Right lobe of liver (tissue), 6 donors: ENCODE results near the gene FAM89B. TPM values are rescaled to one million over a fixed set of nuclear protein-coding genes. Genes with fewer than 3 reads are reported as not detected.

Experiments
- ATAC-seq, 4 donors: fragments of 200-7000 bp; cut with Tn5 transposase; one replicate each; pipeline ENCODE4 v1.9.1; 2020; ENCODE audit warnings: mild to moderate bottlenecking in 4 of 4, moderate library complexity in 4 of 4
- DNase-seq, 3 donors: peaks; one replicate each; pipeline ENCODE4 v3.0.0-alpha.2; 2020
- H3K27ac ChIP-seq, 3 donors: fragments of 200-600 bp; one replicate each; pipeline ENCODE4 v1.8.0; 2022
- H3K27me3 ChIP-seq, 2 donors: fragments of 200-600 bp; one replicate each; pipeline ENCODE4 v1.8.0; 2022
- H3K36me3 ChIP-seq, 4 donors: fragments of 200-600 bp; sonication (generic) in 1 of 4; one replicate each; pipeline versions ENCODE4 v1.5.1 to v1.8.0; 2017 to 2022; ENCODE audit warnings: control low read depth in 1 of 4
- H3K4me1 ChIP-seq, 4 donors: fragments of 200-600 bp; sonication (generic) in 1 of 4; one replicate each; pipeline versions ENCODE4 v1.5.1 to v1.8.0; 2017 to 2022; ENCODE audit warnings: control low read depth in 1 of 4
- H3K4me3 ChIP-seq, 3 donors: fragments of 200-600 bp; one replicate each; pipeline ENCODE4 v1.8.0; 2022
- H3K9me3 ChIP-seq, 4 donors: fragments of 200-600 bp; sonication (generic) in 1 of 4; one replicate each; pipeline versions ENCODE4 v1.5.1 to v1.8.0; 2017 to 2022; ENCODE audit warnings: control low read depth in 1 of 4
- POLR2A ChIP-seq: fragments of 450-650 bp; IDR thresholded peaks from one replicate; pipeline ENCODE4 v1.6.1; 2017; ENCODE audit warnings: antibody characterized with exemption, mild to moderate bottlenecking
- WGBS: methylation state at CpG from one replicate; pipeline ENCODE4 v1.1.6; 2018; ENCODE audit warnings: low coverage, low lambda C conversion rate; ENCODE audit not compliant: insufficient coverage; ENCODE audit errors: missing lambda C conversion rate; 5-methylcytosine and 5-hydroxymethylcytosine counted together
- intact Hi-C, 2 donors: fragments of 100-400 bp; cut with DNase I; formaldehyde crosslinking; loops; one replicate each; pipeline versions ENCODE4 v1.11.2 to v1.14.1; 2022
- small RNA-seq, 2 experiments: library from RNA; depleted of rRNA; stranded (forward); fragments of <200 nt; gene quantifications; one replicate each; pipeline ENCODE3, GENCODE V24; 2016
- total RNA-seq, 6 experiments: library from RNA; depleted of rRNA in 2 of 6; stranded (reverse); fragments of >200 nt in 2 of 6; fragmentation: NEBNext Ultra II Directional in 3 of 6; extraction: Animal tissue kit (Norgen Biotek cat#: 25700) in 3 of 6; gene quantifications; one replicate each; pipeline versions ENCODE4 v1.1.0 to v1.2.4, GENCODE V29; 2016 to 2023
- TF ChIP-seq, protein P1 (sequence below), 4 donors: fragments of 200-600 bp in 3 of 4; fragments of 450-650 bp in 1 of 4; IDR thresholded peaks; one replicate each; pipeline versions ENCODE4 v1.5.1 to v1.8.0; 2016 to 2022; ENCODE audit warnings: antibody characterized with exemption in 4 of 4, mild to moderate bottlenecking in 2 of 4
- donor health status: DM: no; HTN: yes; CAD: no.
- donor health status: DM: no; HTN: no; CAD: no.
- donor health status: DM: no; HTN: no; CAD: no.
- donor health status: DM: no; HTN: yes; CAD: no.
- donor health status: DM: no; HTN: yes; CAD: no.

Gene FAM89B
- total RNA-seq, 6 experiments from 2014 or later = 12.8 to 20.6 (median 14.6) TPM

DNA sequence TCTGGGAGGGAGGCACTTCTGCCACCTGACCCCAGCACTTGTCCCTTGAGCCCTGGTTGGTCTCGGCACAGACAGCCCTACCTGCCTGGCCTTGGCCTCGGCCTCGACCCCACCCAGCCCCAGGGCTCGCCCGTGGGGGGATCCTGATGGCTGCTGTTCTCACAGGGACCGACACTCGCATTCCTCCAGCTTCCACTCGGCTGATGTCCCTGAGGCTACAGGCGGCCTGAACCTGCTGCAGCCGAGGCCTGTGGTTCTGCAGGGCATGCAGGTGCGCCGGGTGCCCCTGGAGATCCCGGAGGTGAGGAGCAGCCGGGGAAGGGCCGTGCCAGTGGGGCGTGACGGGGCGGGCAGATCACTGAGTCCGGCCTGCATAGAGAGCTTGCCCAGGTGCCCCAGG is 48.3 kb downstream of the FAM89B start:
- TF ChIP-seq, protein P1, sequence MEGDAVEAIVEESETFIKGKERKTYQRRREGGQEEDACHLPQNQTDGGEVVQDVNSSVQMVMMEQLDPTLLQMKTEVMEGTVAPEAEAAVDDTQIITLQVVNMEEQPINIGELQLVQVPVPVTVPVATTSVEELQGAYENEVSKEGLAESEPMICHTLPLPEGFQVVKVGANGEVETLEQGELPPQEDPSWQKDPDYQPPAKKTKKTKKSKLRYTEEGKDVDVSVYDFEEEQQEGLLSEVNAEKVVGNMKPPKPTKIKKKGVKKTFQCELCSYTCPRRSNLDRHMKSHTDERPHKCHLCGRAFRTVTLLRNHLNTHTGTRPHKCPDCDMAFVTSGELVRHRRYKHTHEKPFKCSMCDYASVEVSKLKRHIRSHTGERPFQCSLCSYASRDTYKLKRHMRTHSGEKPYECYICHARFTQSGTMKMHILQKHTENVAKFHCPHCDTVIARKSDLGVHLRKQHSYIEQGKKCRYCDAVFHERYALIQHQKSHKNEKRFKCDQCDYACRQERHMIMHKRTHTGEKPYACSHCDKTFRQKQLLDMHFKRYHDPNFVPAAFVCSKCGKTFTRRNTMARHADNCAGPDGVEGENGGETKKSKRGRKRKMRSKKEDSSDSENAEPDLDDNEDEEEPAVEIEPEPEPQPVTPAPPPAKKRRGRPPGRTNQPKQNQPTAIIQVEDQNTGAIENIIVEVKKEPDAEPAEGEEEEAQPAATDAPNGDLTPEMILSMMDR (IDR thresholded peaks at IDR 0.05) = no peak
- no peak for TF ChIP-seq POLR2A
- Histone ChIP-seq H3K4me3 (no peak overlapping the region), H3K27me3 (no peaks in the 10 kb centered on the region), H3K4me1 (peaks cover 0 to 9% (median 3%) of the 10 kb centered on the region in 4 donors), H3K9me3 (no peaks in the 10 kb centered on the region), H3K36me3 (peaks cover 0 to 46% (median 14%) of the 10 kb centered on the region in 4 donors), H3K27ac (no peak overlapping the region)
- intact Hi-C loops = loop anchor here (10.0 kb wide), 3 partner anchors 84 to 204 kb away; no protein-coding TSS in a partner anchor
- DNase-seq = no peak
- ATAC-seq = no peak
- WGBS = no CpG with 5 or more reads among the region's 19 CpGs

DNA sequence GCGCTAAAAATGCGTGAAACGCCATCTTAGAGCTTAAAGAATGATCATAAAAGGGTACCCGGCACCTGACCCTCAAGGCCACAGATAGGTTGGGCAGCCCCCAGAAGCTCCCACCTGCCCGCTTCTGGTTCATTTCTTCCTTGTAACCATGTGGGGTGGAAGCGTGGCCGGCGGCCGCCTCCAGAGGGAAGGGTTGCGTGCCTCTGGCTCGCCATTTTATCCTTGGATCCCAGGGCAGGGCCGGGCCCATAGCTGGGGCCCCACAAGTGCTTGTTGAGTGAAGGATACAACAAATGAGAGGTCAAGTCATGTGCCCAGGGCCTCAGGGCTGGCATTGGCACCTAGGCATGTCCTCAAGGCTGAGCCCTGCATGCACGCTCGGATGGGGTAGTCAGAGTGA is 49.1 kb downstream of the FAM89B start:
- Histone ChIP-seq H3K27ac (no peak overlapping the region), H3K4me3 (no peak overlapping the region), H3K4me1 (peaks cover 0 to 7% (median 3%) of the 10 kb centered on the region in 4 donors), H3K9me3 (no peaks in the 10 kb centered on the region), H3K36me3 (peaks cover 0 to 52% (median 14%) of the 10 kb centered on the region in 4 donors), H3K27me3 (no peaks in the 10 kb centered on the region)
- ATAC-seq (no peak), DNase-seq (no peak)
- intact Hi-C loops = loop anchor here (10.0 kb wide), 3 partner anchors 83 to 203 kb away; no protein-coding TSS in a partner anchor
- 98% methylated on average over 13 of the region's 14 CpGs for WGBS
- TF ChIP-seq POLR2A = no peak
- TF ChIP-seq, protein P1 (IDR thresholded peaks at IDR 0.05) = no peak

DNA sequence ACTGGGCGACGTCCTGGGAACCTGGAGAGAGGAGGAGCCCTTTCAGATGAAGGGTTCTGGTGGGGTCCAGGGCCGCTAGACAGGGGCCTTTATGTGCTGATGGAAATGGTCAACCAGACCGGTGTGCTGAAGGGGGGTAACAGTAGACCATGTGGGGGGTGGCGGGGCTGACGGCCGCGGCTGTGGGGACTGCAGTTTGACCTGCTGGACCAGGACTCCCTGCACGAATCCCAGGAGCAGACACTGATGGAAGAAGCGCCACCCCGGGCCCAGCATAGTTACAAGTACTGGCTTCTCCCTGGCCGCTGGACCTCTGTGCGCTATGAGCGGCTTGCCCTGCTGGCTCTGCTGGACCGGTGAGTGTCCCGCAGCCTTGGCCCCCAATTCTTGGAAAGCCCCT is 49.7 kb downstream of the FAM89B start:
- ATAC-seq = no peak
- H3K36me3 ChIP-seq = peaks cover 0 to 58% (median 16%) of the 10 kb centered on the region in 4 donors
- no peak overlapping the region for H3K27ac ChIP-seq
- no peak overlapping the region for H3K4me3 ChIP-seq
- WGBS = no CpG with 5 or more reads among the region's 16 CpGs
- no peaks in the 10 kb centered on the region for H3K27me3 ChIP-seq
- no peak for TF ChIP-seq POLR2A
- TF ChIP-seq, protein P1 (IDR thresholded peaks at IDR 0.05) = no peak
- H3K4me1 ChIP-seq = peaks cover 0 to 1% (median under 1%) of the 10 kb centered on the region in 4 donors
- intact Hi-C loops = loop anchor here (10.0 kb wide), 3 partner anchors 83 to 203 kb away; no protein-coding TSS in a partner anchor
- no peak for DNase-seq
- H3K9me3 ChIP-seq = no peaks in the 10 kb centered on the region

DNA sequence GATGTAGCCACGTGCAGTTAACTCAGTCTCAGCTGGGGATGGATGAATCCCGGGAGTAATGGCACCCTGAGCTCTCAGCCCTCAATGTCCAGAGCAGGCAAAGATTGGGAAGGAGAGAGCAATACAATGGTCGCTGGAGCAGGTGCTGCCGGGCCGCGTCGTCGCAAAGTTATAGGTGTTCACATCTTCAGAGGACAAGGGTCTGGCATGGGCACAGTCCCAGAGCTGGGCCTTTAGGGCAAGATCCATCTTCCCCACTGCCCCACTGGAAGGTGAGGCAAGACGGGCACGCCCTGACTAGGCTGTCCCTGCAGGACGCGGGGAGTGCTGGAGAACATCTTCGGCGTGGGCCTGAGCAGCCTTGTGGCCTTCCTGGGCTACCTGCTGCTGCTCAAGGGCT is 50.8 kb downstream of the FAM89B start:
- DNase-seq (no peak), ATAC-seq (no peak)
- Histone ChIP-seq H3K4me3 (no peak overlapping the region), H3K27ac (no peak overlapping the region), H3K27me3 (no peaks in the 10 kb centered on the region), H3K9me3 (no peaks in the 10 kb centered on the region), H3K36me3 (peaks cover 0 to 61% (median 22%) of the 10 kb centered on the region in 4 donors), H3K4me1 (no peaks in the 10 kb centered on the region)
- intact Hi-C loops = loop anchor here (10.0 kb wide), 3 partner anchors 82 to 202 kb away; no protein-coding TSS in a partner anchor
- TF ChIP-seq, protein P1 (IDR thresholded peaks at IDR 0.05) = no peak
- TF ChIP-seq POLR2A = no peak
- WGBS = 100% methylated on average over 1 of the region's 14 CpGs

Small RNA genes lying within 50 kb of the gene (small RNA-seq; reads per million reads assigned to genes)
- 0 reads per million in 2 experiments for gene AP001362.1

Other genes starting within 250 kb of the FAM89B start
- gene DPF2, start 238.7 kb upstream of the FAM89B start, total RNA-seq = 10 to 100 TPM; 11.1 to 21.7 (median 19.4) TPM
- under 1 TPM in 3 of 6 experiments, not detected in 3; 0.10 to 0.28 (median 0.20) TPM for gene TIGD3, start 217.8 kb upstream of the FAM89B start, total RNA-seq
- gene SLC25A45, start 189.9 kb upstream of the FAM89B start, total RNA-seq = 10 to 100 TPM in 4 of 6 experiments, 1 to 10 TPM in 2; 7.5 to 17.5 (median 12.1) TPM
- gene FRMD8, start 185.9 kb upstream of the FAM89B start, total RNA-seq = 10 to 100 TPM in 4 of 6 experiments, 1 to 10 TPM in 2; 7.7 to 17.1 (median 14.3) TPM
- 1,000 to 10,000 TPM in 2 of 6 experiments, 100 to 1,000 TPM in 4; 202 to 1,225 (median 767) TPM for gene NEAT1, start 149.7 kb upstream of the FAM89B start, total RNA-seq
- 1,000 to 10,000 TPM; 2,716 to 5,163 (median 3,933) TPM for gene MALAT1, start 73.5 kb upstream of the FAM89B start, total RNA-seq
- gene SCYL1, start 47.5 kb upstream of the FAM89B start, total RNA-seq = 10 to 100 TPM; 51.3 to 82.3 (median 57.0) TPM
- 10 to 100 TPM; 26.6 to 94.1 (median 46.8) TPM for gene LTBP3, start 14.2 kb upstream of the FAM89B start, total RNA-seq
- 10 to 100 TPM; 11.6 to 43.2 (median 16.5) TPM for gene ZNRD2, start 2.1 kb upstream of the FAM89B start, total RNA-seq
- gene EHBP1L1, start 3.5 kb downstream of the FAM89B start, total RNA-seq = 10 to 100 TPM; 10.0 to 29.9 (median 13.7) TPM
- under 1 TPM in 1 of 6 experiments, not detected in 5; 0.31 TPM for gene KCNK7, start 23.3 kb downstream of the FAM89B start, total RNA-seq
- 10 to 100 TPM; 48.3 to 67.1 (median 60.9) TPM for gene MAP3K11, start 41.7 kb downstream of the FAM89B start, total RNA-seq
- 10 to 100 TPM; 11.2 to 32.9 (median 12.4) TPM for gene PCNX3, start 43.2 kb downstream of the FAM89B start, total RNA-seq
- gene SIPA1, start 65.6 kb downstream of the FAM89B start, total RNA-seq = 10 to 100 TPM; 21.1 to 34.1 (median 25.3) TPM
- gene RELA, start 90.4 kb downstream of the FAM89B start, total RNA-seq = 10 to 100 TPM; 27.8 to 51.1 (median 41.9) TPM
- gene KAT5, start 139.7 kb downstream of the FAM89B start, total RNA-seq = 10 to 100 TPM; 17.8 to 30.4 (median 24.0) TPM
- gene RNASEH2C, start 148.3 kb downstream of the FAM89B start, total RNA-seq = 10 to 100 TPM; 16.8 to 39.1 (median 26.1) TPM
- gene AP5B1, start 208.4 kb downstream of the FAM89B start, total RNA-seq = 10 to 100 TPM in 3 of 6 experiments, 1 to 10 TPM in 3; 5.0 to 13.5 (median 9.7) TPM
- gene OVOL1, start 214.5 kb downstream of the FAM89B start, total RNA-seq = not detected